Psoas muscle (tissue), 8 donors: ENCODE measurements around the gene DPYSL5. TPM values are rescaled to one million over a fixed set of nuclear protein-coding genes. Genes with fewer than 3 reads are reported as not detected.

Source experiments
- ATAC-seq, 4 donors: fragments of 200-7000 bp; cut with Tn5 transposase; one replicate each; pipeline ENCODE4 v1.9.1; 2020; ENCODE audit warnings: moderate library complexity in 3 of 4, mild to moderate bottlenecking in 2 of 4
- DNase-seq, 2 donors: peaks; one replicate each; pipeline ENCODE4 v3.0.0-alpha.2; 2020
- H3K27ac ChIP-seq: fragments of 200-600 bp; one replicate; pipeline ENCODE4 v1.8.0; 2022
- H3K27me3 ChIP-seq, 3 donors: fragments of 200-600 bp in 1 of 3; one replicate each; pipeline versions ENCODE4 v1.6.1 to v1.8.0; 2013 to 2022; ENCODE audit warnings: low read length in 2 of 3, mild to moderate bottlenecking in 2 of 3, moderate library complexity in 1 of 3; ENCODE audit not compliant: insufficient read depth in 3 of 3
- H3K36me3 ChIP-seq, 2 donors: fragments of 200-600 bp in 1 of 2; one replicate each; pipeline versions ENCODE4 v1.6.1 to v1.8.0; 2013 to 2022; ENCODE audit warnings: low read depth in 1 of 2, mild to moderate bottlenecking in 1 of 2, moderate library complexity in 1 of 2; ENCODE audit not compliant: insufficient read depth in 1 of 2
- H3K4me1 ChIP-seq: fragments of 200-600 bp; one replicate; pipeline ENCODE4 v1.8.0; 2022
- H3K4me3 ChIP-seq: fragments of 200-600 bp; one replicate; pipeline ENCODE4 v1.8.0; 2022; ENCODE audit warnings: mild to moderate bottlenecking
- H3K9me3 ChIP-seq: fragments of 200-600 bp; one replicate; pipeline ENCODE4 v1.8.0; 2022
- WGBS, 3 donors: extraction: QIAGEN DNeasy Blood & Tissue Kit; methylation state at CpG; one replicate each; pipeline versions ENCODE4 v1.1.6 to v1.1.7; 2013; 5-methylcytosine and 5-hydroxymethylcytosine counted together
- intact Hi-C, 2 donors: fragments of 100-400 bp; cut with DNase I; formaldehyde crosslinking; loops; one replicate each; pipeline versions ENCODE4 v1.11.0 to v1.14.2; 2022
- polyA plus RNA-seq, 3 donors: library from polyadenylated mRNA; stranded (reverse); fragments of 200-250 nt; gene quantifications; one replicate each; pipeline ENCODE4 v1.2.3, GENCODE V29; 2013
- total RNA-seq, 4 donors: library from RNA; stranded (reverse); fragmentation: NEBNext Ultra II Directional in 2 of 4; extraction: Animal tissue kit (Norgen Biotek cat#: 25700) in 2 of 4; gene quantifications; one replicate each; pipeline versions ENCODE4 v1.2.1 to v1.2.4, GENCODE V29; 2021 to 2023
- TF ChIP-seq, protein P1 (sequence below): fragments of 200-600 bp; IDR thresholded peaks from one replicate; pipeline ENCODE4 v1.8.0; 2022; ENCODE audit warnings: antibody characterized with exemption
- donor health status: healthy with polysubstance abuse.
- donor health status: DM: no; HTN: no; CAD: no; lungs with moderate emphysema.
- donor health status: Bipolar disorder and iron deficiency.
- donor health status: healthy.
- donor health status: DM: yes; HTN: yes; CAD: no.
- donor health status: DM: no; HTN: no; CAD: no.
- donor health status: DM: no; HTN: no; CAD: no.
- donor health status: DM: yes; HTN: yes; CAD: no.

The DPYSL5 gene
- total and polyA plus RNA-seq, 7 donors: 0.03 to 0.39 (median 0.08) TPM; not detected in 3

DNA sequence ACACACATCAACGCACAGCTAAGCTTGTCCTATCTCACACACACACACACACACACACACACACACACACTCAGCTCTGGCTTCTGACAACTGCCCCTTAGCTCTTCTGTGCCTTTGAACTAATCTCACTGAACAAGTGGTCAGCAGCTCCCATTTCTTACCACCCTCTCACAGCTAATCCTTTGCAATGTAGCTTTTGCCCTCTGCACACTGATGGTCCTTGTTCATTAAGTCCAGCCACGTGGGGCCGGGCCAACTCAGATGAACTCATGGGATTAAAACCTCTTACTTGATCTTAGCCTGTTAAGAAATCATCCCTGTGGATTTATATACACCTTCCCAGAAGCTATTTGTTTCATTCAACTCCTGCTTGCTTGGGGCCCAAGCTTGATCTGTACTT lies 36.6 kb downstream of the DPYSL5 start:
- ATAC-seq (no peak), DNase-seq (no peak)
- H3K27ac ChIP-seq: no peak overlapping the region
- no peaks in the 10 kb centered on the region for H3K27me3 ChIP-seq
- no peaks in the 10 kb centered on the region for H3K4me1 ChIP-seq
- WGBS, 3 donors: 63 to 66% (median 64%) methylated on average over 3 of the region's 3 CpGs
- H3K4me3 ChIP-seq: no peak overlapping the region
- intact Hi-C loops: no loop called here
- H3K36me3 ChIP-seq: no peaks in the 10 kb centered on the region
- H3K9me3 ChIP-seq: no peaks in the 10 kb centered on the region
- TF ChIP-seq, protein P1, sequence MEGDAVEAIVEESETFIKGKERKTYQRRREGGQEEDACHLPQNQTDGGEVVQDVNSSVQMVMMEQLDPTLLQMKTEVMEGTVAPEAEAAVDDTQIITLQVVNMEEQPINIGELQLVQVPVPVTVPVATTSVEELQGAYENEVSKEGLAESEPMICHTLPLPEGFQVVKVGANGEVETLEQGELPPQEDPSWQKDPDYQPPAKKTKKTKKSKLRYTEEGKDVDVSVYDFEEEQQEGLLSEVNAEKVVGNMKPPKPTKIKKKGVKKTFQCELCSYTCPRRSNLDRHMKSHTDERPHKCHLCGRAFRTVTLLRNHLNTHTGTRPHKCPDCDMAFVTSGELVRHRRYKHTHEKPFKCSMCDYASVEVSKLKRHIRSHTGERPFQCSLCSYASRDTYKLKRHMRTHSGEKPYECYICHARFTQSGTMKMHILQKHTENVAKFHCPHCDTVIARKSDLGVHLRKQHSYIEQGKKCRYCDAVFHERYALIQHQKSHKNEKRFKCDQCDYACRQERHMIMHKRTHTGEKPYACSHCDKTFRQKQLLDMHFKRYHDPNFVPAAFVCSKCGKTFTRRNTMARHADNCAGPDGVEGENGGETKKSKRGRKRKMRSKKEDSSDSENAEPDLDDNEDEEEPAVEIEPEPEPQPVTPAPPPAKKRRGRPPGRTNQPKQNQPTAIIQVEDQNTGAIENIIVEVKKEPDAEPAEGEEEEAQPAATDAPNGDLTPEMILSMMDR: no peak

DNA sequence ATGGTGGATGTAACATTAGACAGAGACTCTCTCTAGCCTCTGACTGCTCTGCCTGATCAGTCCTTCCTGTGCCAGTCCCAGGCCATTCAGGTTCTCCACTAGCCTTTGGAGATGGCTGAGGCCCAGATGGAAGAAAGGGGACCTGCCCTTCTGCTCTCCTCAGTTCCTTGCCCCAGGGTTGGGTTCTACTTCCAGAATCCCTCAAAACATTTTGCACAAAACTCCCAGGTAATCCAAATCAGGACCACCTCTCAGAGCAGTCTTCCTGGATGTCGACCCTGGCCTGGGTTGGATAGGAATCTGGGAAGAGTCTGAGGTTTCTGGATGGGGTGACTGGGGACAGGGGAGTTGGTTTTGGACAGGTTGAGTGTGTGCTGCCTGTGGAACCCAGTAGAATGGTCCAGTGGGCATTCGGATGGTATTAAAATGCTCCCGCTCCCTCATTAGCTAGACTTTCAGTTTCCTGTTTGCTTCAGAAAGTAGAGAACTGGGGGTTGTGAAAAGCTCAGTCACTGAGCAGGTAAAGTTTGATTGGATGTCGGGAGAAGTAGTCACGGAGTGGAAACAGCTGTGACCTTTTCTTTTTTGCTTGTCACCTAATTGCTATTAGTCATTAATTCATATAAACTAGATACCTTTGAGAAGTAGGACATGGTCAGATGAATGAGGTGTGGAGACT lies 37.9 kb downstream of the DPYSL5 start:
- Histone ChIP-seq H3K9me3 (no peaks in the 10 kb centered on the region), H3K27me3 (no peaks in the 10 kb centered on the region), H3K4me1 (no peaks in the 10 kb centered on the region), H3K4me3 (no peak overlapping the region), H3K27ac (no peak overlapping the region), H3K36me3 (no peaks in the 10 kb centered on the region)
- ATAC-seq (no peak), DNase-seq (no peak)
- TF ChIP-seq, protein P1: no peak
- WGBS, 3 donors: 78 to 84% (median 80%) methylated on average over 5 of the region's 5 CpGs
- intact Hi-C loops: no loop called here

DNA sequence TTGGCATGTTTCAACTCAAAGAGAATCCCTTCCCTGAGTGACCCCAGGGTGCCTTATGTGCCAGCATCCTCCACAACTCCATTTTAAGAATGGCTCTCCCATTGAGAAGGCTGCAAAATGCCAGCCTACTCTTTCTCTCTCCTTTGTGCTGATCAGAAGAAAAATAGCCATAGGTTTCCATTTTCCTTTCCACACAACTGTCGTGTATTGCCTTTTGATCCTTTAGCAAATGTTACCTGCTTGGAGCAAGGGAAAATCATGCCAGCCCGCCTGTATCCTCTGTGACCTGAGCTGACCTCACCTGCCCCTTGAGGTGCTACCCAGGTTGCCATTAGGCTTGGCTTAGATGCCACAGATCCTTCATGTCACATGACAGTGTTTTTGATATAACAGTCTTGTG lies 38.8 kb downstream of the DPYSL5 start:
- ATAC-seq: no peak
- DNase-seq: no peak
- TF ChIP-seq, protein P1: no peak

DNA sequence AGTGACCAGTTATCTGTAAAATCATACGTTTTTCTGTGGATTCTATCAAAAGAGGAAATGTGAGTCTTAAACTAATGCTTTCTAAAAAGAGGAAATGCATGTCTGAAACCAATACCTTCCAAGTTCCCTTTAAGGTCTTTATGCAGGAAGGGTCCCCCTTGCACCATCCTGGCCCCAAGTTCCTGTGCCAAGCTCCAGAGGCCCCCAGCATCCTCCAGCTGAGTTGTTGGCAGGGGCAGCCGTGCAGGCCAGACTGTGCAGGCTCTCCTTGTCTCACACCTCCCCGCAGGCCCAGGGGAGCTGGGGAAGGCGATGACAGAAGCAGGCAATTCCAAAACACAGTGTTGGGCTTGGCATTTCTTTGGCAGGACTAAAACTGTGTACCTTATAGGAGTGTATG lies 39.2 kb downstream of the DPYSL5 start:
- H3K27ac ChIP-seq: no peak overlapping the region
- H3K27me3 ChIP-seq: no peaks in the 10 kb centered on the region
- 53 to 66% (median 57%) methylated on average over 4 of the region's 4 CpGs for WGBS, 3 donors
- intact Hi-C loops: no loop called here
- no peaks in the 10 kb centered on the region for H3K36me3 ChIP-seq
- ATAC-seq (no peak), DNase-seq (no peak)
- no peak overlapping the region for H3K4me3 ChIP-seq
- H3K4me1 ChIP-seq: no peaks in the 10 kb centered on the region
- TF ChIP-seq, protein P1: no peak
- no peaks in the 10 kb centered on the region for H3K9me3 ChIP-seq

More for the DNA sequence above, 38.8 kb downstream of the DPYSL5 start:
- Histone ChIP-seq H3K4me1 (no peaks in the 10 kb centered on the region), H3K27ac (no peak overlapping the region), H3K4me3 (no peak overlapping the region), H3K9me3 (no peaks in the 10 kb centered on the region), H3K27me3 (no peaks in the 10 kb centered on the region), H3K36me3 (no peaks in the 10 kb centered on the region)
- 80 to 85% (median 81%) methylated on average over 2 of the region's 2 CpGs for WGBS, 3 donors
- intact Hi-C loops: no loop called here

DNA sequence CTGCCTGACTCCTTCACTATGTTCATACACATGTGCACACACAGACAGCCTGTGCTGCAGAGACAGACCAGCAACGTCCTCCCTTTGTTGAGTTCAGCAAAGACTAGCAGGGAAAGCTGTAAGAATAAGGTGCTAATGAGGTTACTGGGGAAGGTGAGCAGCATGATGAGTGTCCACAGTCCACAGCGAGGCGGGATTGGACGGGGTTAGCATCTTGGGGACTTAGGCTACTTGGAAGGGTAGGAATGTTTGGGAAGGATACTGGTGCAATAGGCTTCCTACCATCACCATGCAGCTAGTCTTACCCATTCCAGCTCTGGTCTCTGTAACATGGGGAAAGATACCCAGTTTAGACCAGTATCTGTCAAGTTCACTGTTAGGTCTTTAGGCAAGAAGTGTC lies 41.9 kb downstream of the DPYSL5 start:
- 82 to 92% (median 92%) methylated on average over 4 of the region's 4 CpGs for WGBS, 3 donors
- Histone ChIP-seq H3K27ac (no peak overlapping the region), H3K36me3 (no peaks in the 10 kb centered on the region), H3K4me3 (no peak overlapping the region), H3K9me3 (no peaks in the 10 kb centered on the region), H3K4me1 (no peaks in the 10 kb centered on the region), H3K27me3 (no peaks in the 10 kb centered on the region)
- intact Hi-C loops: no loop called here
- DNase-seq (no peak), ATAC-seq (no peak)
- TF ChIP-seq, protein P1: no peak
